Uterus (tissue), 2 donors: ENCODE data around the gene NCOA5.

Source experiments
- CTCF ChIP-seq, 4 experiments: fragments of 200-600 bp in 2 of 4; fragments of 450-650 bp in 2 of 4; sonication (generic) in 2 of 4; IDR thresholded peaks; one replicate each; pipeline ENCODE4 v1.5.1; 2016 to 2019; ENCODE audit warnings: antibody characterized with exemption in 4 of 4, mild to moderate bottlenecking in 2 of 4, moderate library complexity in 1 of 4
- POLR2A ChIP-seq, 2 donors: fragments of 450-650 bp; IDR thresholded peaks; one replicate each; pipeline ENCODE4 v1.6.1; 2016; ENCODE audit warnings: antibody characterized with exemption in 2 of 2, mild to moderate bottlenecking in 1 of 2, moderate library complexity in 1 of 2

GRCh38 chr20:46137816-46138215, 48.1 kb upstream of the NCOA5 start:
- TF ChIP-seq POLR2A (IDR thresholded peaks at IDR 0.05), result no peak
- TF ChIP-seq CTCF (IDR thresholded peaks at IDR 0.05), result no peak
